CD4-positive, alpha-beta T cell treated with Interleukin-6 for 4 hours (primary cell): Measurements from ENCODE around the gene PLD1.

Source experiments
- DNase-seq: peaks from one replicate; pipeline ENCODE4 v3.0.0-alpha.2; 2020; ENCODE audit warnings: mixed read lengths

Gene PLD1

DNA sequence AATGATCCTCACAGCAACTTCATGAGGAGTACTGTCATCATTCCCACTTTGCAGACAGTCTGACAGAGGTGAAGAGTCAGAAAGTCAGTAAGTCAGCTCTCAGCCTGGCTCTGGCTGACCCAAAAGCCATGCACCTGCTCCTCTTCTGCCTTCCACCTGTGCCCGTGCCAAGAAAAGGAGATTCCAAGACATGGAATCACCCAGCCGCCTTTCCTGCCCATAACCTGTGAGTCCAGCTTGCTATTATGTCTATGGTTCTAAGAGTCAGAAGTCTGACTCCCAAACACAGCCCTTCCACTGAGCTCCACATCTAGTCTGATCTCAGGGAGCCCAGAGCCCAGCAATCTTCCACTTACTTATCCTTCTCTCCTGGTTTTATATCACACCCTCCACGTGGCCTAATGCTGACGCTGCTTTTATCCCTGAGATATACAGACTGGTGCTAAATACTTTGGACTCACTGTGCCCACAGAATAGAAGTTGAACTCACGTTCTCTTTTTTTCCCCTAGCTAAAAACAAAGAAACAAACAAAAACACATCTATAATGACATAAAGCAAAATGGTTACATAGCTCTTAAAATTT, 66.0 kb downstream of the PLD1 start:
- DNase-seq: no peak

DNA sequence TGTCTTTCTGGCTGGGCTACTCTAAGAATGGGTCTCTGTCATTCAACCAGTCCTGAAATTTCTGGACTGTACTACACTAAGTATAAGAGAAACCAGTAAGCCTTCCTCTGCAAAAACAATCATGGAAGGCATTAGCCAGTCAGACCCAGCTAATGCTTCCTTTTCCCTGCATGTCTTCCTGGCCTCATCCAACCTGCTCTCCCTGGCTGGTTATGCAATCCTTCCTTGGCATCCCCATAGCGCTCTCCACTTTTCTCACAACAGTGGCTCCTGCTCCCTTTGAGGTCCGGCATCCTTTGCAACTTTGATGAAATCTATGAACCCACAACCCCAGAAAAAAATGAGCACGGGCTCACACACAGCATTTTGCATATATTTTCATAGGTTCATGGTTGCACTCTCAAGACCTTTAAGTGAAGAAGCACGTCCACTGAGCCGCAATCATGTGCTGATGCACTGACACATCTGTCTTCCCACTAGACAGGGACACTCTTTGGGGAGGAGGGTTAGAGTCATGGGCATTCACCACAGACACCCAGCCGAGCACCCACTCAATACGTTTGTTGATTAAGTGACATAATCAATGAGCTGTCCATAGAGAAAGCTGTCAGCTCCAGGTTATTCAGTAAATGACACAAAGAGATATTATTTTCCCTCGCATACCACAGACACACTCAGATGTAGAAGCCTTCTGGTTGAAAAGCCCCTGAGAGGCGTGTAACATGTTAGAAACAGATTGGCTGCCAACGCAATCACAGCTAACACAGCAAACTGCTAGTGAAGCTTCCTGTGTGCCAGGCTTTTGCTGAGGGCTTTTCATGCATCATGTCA, 66.7 kb downstream of the PLD1 start:
- DNase-seq: no peak

DNA sequence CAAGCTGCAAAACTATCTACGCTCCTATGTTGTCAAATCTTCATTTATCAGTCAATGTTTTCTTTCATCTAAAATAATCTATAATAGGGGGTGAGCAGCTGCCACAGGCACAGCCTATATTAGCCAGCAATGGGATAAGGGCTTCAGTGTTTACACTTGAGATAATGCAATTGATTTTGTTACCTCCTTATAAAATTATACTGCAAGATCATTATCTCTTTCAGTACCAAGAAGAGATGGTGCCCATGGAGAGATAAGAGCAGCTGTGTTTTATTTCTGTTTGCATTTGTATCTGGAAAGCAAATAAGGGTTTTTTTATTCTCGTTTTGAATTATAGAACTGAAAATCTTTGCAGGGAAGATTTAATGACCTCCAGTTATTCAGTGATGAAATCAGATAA, 68.9 kb downstream of the PLD1 start:
- no peak for DNase-seq

DNA sequence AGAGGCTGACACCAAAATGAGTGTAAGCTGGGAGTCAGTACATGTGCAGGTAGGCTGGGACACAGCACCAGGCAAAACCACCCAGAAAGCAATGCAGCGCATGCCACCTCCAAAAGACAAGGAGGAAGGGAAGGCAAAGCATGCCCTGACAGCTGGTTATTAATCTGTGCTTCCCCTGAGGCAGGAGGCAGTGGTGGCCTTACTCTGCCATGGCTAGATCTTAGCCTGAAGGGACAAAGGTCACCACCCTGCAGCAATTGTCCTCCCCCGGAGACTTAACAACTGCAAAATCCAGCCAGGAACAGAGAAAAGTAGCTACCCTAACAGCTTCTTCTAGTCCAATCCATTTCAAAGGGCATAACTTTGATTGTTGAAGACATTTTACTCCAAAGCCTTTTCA, 73.7 kb downstream of the PLD1 start:
- DNase-seq: no peak

DNA sequence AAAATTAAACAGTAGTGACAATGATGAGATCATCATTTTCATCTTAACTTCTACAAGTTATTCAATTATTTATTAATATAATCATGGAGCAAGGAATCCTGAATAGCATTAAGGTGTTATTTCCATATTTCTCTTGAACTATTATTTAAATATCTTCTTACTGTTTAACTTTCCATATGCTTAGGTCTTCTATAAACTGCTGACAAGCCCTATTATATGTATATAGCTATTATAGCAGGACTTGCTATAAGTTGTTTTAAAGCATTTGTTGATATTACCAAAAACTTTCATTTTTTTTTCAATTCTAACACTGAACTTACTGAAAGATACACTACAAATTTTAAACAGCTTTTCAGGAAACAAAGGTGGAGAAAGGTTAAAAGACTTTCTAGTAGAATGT, 76.7 kb downstream of the PLD1 start:
- no peak for DNase-seq

DNA sequence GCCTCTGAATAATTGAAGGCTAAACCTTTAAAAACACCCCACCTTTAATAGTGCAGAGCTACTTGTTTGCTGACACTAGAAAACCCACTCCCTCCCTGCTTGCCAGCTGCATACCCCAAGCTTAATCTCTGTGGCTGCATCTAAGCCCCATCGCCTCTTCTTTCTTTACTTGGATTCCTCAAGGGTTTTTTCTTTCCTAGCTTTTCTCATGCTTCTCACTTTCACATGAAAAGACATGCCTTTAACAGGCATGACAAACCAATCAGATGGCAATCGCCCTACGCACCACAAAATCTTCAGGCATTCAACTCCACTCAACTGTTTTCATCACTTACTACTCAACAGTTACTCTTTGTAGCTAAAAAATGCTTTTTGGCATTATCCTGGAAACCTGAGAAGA, 77.5 kb downstream of the PLD1 start:
- DNase-seq: no peak

DNA sequence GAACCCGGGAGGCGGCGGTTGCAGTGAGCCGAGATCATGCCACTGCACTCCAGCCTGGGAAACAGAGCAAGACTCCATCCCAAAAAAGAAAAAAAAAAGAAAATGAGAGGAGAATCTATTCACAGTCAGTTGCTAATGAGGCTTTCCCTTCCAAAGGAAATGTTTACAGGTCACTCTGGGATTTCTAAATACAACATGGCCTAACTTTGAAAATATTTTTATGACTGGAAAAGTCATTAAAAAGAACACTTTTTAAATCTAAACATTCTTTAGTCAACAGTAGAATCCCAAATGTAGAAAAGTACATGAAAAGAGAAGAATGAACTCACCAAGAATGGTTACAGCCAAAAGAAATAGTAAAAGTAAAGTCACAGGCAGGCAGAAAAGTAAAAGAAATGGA, 78.6 kb downstream of the PLD1 start:
- no peak for DNase-seq

DNA sequence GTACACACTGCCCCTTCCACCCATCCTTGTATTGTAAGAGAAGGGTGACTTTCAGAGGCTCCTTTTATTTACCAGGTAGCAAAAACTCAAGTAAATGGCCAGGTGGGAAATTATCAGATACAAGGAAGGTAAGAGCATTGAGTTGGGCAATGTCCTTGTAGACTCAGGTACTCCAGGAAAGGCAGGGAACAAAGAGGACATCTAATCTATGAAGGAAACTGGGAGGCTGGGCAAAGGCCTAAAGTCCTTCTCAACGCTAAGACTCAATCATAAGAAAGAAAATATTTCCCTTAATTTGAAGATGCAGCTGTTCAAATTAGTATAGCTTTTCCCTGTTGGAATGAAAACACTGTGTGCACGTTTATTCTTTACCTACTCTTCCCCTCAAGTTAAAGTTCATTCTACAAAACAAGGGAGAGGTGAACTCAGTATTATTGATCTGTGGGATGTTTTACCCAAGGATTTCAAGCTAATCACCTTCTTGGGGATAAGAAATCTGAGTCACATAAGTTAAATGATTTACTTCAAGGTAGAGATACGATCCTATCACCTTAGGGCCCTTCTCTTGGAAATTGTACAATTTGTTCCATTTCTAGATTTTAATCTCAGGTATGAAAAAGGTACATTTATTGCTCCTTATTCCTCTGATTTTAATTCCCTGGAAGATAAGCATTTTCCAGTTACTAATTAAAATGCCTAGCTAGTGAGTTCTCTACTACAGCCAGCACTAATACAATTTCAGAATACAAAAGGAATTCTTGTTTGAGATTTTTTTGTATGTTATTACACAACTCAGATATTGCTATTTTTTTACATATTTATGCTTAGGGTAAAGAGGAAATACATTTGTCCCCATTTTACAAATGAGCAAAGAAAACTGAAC, 80.6 kb downstream of the PLD1 start:
- no peak for DNase-seq

DNA sequence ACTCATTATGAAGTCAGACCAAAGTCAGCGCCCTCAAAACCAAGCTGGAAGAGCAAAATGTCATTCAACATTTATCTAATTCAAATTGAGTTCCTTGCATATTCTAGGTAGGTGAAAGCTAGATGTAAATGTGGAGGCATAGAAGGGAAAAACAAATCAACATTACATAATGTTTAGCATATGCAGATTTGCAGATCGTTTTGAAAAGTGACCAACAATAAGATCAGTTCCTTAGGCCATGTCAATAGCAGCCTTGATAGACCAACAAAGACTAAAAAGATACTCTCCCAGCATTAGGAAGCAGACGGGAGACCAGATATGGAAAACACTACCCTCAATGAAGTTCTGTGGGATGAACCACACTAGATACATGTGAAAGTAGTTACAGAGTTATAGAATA, 83.0 kb downstream of the PLD1 start:
- DNase-seq: no peak

DNA sequence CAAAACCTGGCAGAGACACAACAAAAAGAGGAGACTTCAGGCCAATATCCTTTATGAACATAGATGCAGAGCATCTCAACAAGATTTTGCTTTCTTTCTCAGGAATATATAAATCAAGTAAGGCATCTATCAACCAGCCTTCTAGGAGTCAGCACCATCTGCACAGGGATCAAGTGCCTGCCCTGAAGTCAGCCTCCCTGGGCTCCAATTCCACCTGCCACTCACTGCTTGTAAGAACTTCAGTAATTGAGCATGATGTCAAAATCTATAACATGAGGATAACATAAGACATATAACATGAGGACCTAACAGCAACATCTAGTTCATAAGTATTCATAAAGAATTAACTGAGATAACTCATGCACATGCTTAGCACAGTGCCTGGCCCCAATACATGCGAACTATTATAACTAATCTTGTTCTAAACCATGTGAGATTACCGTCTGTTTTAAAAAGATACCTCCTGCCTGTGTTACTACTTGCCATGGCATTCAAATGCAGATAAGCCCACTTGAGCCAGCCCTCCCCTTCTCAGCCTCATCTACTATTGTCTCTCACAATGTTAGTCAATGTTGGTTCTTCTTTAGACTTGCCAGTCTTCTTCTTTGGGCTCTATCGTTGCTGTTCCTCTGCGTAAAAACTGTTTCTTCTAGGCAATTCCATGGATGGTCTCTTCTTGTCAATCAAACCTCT, 91.6 kb downstream of the PLD1 start:
- no peak for DNase-seq

DNA sequence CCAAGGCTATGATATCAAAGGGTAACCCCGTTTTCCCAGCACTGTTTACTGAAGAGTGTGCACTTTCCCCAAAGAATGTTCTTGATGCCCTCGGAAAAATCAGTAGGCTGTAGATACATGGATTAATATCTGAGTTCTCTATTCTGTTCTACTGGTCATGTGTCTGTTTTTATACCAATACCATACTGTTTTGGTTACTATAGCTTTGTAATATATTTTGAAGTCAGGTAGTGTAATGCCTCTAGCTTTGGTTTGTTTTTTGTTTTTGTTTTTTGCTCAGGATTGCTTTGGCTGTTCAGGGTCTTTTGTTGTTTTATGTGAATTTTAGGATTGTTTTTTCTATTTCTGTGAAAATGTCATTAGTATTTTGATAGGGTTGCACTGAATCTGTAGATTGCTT, 95.1 kb downstream of the PLD1 start:
- no peak for DNase-seq

DNA sequence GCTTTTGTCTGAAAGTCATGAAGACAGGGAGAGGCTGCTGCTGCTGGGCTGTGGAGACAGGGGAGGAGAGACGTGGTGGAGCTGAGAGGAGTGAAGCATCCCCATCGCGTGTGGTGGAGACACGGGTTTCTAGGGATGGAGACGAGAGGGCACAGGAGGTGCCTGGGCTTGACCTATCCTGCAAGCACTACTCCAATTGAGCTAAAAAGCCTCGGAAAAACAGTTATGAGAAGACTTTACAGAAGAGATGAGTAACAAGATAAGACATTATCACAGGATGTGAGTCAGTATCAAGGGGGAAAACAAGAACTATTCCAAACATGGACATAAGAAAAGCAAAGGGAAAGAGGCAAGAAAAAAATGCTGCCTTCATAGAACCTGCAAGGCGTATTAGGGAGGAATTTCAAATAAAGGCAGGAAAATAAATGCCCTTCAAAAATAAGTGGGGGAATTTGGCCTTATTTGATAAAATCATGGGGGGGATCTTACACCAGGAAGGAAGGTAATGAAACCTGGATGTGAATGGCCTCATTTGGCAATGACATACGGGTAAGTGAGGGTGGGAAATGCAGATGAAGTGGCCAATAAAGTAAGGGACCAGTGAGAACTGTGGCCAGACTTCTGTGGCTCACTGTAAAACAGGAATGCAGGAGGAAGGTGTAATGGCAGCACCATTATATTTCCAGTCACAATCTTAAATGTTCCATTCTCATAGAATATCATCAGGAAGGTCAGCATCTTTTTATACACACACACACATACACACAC, 97.9 kb downstream of the PLD1 start:
- no peak for DNase-seq

DNA sequence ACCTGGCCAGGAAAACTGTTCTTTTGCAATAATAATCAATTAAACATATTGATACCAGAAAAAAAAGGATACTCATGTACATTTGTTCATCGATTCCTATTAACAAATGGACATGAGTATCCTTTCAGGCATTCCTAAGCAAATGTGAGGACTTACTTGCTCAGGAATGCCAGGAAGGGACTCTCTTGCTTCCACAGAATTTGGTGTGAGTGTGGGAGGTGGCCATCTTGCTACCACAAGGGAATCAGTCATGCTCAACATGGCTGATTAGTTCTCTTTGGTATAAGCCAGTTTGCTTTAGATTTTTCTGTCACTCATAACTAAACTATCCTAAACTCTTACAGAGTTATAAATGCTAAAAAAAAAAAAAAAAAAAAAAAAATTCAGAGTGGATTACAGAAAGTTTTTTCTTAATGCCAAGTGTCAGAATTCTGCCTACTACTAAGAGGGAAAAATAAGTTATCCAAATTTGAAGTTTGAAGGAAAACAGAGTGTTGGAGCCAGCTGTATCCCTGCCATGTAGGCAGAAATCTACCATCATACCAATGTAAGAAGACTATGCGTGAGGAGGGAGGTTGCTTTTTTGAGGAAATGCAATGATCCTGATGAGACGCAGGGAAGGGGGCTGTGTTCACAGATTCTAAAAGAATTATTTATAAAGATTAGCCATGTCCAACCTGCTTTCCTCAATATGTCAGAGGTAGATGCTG, 98.7 kb downstream of the PLD1 start:
- DNase-seq: no peak

DNA sequence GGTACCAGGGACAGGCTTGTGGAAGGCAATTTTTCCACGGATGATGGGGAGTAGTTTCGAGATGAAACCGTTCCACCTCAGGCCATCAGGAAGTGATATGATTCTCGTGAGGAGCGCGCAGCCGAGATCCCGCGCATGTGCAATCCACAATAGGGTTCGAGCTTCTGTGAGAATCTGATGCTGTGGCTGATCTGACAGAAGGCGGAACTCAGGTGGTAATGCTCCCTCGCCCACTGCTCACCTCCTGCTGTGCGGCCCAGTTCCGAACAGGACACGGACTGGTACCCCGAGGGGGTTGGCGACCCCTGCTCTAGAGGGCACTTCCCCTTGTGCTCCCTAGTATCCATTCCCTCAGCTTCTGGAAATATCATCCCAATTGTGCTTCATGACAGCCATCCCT, 99.9 kb downstream of the PLD1 start:
- DNase-seq: no peak

DNA sequence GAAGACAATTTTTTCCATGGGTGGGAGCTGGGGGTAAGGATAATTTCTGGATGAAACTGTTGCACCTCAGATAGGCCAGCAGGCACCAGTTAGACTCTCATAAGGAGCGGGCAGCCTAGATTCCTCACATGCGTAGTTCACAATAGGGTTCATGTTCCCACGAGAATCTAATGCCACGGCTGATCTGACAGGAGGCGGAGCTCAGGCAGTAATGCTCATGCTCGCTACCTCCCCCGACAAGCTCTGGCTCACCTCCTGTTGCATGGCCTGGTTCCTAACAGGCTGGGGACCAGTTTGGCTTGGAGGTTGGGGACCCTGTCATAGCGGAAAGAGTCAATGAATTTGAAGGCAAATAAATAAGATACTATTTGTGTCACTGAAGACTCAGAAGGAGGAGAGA, 105.5 kb downstream of the PLD1 start:
- DNase-seq: no peak

DNA sequence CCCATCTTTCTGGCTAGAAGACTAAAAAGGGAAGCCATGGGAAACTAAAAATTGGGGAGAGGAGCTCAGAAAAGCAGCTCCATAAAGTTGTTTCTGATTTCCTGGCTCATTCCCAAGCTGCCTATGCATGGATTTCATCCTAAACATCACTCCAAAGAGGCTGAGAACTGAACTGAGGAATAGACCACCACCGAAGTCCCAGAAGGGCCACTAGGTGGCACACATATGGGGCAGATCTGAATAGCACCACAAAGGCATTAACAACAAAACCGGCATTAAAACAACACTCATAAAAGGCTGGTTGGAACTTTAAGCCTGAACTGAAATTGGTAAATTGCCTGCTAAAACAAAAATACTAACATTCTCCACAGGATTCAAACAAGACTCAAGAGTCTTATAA, 106.3 kb downstream of the PLD1 start:
- peak; percentile 5 for DNase-seq

DNA sequence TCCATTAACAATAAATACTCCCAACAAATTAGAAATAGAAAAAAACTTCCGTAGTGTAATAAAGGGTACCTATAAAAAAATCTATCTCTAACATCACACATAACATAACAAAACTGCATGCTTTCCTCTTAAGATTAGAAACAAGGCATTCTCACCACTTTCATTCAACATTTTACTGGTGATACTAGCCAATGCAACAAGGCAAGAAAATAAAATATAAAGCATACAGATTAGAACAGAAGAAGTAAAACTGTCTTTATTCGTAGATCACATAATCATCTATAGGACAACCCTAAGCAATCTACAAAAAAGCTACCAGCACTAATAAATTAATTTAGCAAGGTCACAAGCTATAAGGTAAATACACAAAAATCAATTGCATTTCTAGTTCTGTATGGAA, 107.1 kb downstream of the PLD1 start:
- DNase-seq: no peak

DNA sequence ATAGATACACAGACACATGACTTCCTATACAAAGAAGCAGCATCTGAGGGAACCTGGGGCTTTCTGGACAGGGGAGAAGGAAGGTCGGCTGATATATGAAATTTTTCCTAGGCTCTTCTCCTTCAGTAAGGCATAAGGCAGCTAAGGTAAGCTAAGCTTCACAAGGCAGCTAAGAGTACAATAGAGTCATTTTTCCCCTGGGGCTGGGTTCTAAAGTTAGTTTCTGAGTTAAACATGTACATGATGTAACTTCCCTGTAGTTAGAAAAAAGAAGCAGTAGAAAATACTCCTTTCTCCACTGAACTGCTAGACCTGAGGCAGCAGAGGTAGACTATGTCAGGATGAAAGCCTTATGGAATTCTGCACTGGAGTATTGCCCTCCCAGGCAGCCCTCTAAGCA, 109.6 kb downstream of the PLD1 start:
- DNase-seq: no peak

DNA sequence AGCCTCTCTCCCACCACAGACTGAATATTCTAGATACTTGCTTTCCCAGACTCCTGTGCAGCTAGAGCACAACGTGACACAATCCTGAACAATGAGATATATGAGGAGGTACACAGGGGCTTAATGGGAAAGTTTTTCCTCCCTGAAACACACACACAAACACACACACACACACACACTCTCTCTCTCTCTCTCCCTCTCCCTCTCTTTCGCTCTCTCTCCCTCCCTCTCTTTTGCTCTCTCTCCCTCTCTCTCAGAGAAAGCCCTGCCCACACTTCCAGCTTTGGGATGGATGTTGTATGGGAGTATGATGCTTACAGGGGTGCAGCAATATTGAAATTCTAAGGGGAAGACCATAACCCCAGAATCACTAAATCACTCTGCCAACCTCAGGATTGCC, 110.1 kb downstream of the PLD1 start:
- no peak for DNase-seq

DNA sequence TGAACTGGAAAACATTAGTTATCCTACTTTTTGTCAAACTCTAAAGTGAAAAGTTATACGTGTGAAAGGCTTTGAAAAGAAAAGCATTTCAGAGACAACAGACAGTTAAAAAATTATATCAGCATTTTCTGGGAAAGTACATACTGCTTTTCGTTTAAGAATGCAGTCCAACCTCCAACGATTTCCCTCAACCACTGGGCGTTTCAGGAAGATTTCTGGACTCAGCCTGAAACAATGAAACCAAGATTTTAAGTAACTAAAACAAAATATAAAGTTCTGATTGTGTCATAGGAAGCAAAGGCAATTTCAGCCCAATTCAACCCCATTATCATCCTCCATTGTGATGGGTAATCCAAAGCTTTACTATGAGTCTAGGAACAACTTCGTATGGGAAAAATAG, 110.7 kb downstream of the PLD1 start:
- no peak for DNase-seq

DNA sequence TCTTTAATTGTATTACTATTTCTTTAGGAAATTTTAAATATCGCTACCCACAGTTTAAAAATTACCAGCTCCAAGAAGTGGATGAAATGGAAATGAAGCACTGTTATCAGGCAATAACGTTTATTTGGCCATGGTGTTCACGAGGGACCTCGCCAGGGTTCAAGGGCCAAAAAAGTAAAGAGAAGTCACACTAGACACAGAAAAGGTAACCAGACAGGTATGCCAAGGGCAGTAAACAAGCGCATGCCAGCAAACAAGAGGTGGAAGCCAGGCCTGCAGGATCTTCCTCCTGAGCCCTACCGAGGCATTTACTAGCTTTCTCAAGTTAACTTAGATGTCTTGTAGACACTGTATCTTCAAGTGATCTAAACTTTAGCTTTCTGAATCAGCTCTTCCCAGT, 113.5 kb downstream of the PLD1 start:
- no peak for DNase-seq

DNA sequence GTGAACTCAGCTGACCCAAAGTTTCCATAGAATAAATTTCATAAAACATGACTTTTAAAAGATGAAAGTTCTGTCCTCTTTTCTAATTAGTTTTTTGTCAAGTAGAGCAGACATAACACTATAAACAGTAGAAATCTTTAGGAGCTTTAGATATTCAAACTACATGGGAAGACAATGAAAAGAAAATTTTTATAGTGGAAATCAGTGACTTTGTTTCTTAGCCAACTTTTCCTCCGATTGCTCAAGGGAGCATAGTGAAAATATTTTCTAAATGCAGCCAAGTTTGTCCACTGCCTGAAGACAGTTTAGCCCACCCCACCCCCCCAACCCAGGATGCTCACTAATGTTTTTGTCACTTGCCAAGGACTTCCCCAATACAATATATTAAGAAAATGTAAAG, 114.9 kb downstream of the PLD1 start:
- no peak for DNase-seq
